ENCODE measurements around the gene SERGEF. TPM values are rescaled to one million over a fixed set of nuclear protein-coding genes. Genes with fewer than 3 reads are reported as not detected.

The SERGEF gene
- total and polyA plus RNA-seq, 4 donors: 12.0 to 17.9 (median 13.4) TPM

DNA sequence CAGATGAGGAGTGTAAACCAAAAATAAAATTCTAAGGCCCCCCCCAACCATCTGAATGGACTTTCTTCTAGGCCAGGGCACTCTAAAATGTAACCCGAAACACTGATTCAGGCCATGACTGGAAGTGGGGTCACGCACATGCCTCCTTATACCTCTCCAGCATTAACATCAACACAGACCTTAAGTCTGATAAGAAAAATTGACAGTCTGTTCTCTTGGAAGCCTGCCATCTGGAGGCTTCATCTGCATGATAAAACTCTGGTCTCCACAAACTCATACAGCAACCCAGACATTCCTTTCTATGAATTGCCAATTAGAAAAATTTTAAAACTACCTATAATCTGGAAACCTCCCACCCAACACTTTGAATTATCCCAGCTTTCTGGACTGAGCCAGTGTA, 3.9 kb upstream of the SERGEF start:
- no peak overlapping the region for H3K9ac ChIP-seq (ENCODE audit: low read depth in 1 of 2, low read length in 2 of 2)
- no peak overlapping the region for H3K27ac ChIP-seq (ENCODE audit: low read depth in 1 of 2, low read length in 2 of 2)
- no peak overlapping the region for H3K4me3 ChIP-seq (ENCODE audit: low read depth in 1 of 3, low read length in 3 of 3)
- H3K9me3 ChIP-seq (ENCODE audit: control insufficient read depth in 4 of 4, low read length in 3 of 4): no peaks in the 10 kb centered on the region
- no peak for DNase-seq (ENCODE audit: low spot score)
- peaks cover 0 to 12% (median 0%) of the 10 kb centered on the region in 4 donors for H3K4me1 ChIP-seq (ENCODE audit: control insufficient read depth in 4 of 4, insufficient read depth in 4 of 4, low read length in 3 of 4)
- 88% methylated on average over 2 of the region's 2 CpGs for WGBS
- TF ChIP-seq EGR1 (IDR thresholded peaks at IDR 0.05; ENCODE audit: low read depth in 2 of 2): no peak
- no peak for TF ChIP-seq SP1 (IDR thresholded peaks at IDR 0.05)
- TF ChIP-seq FOXA2 (IDR thresholded peaks at IDR 0.05): no peak
- TF ChIP-seq FOXA1 (IDR thresholded peaks at IDR 0.05): no peak
- TF ChIP-seq YY1 (IDR thresholded peaks at IDR 0.05): no peak
- no peak for TF ChIP-seq NR2F2 (IDR thresholded peaks at IDR 0.05)
- TF ChIP-seq JUND (IDR thresholded peaks at IDR 0.05): no peak
- TF ChIP-seq, protein P1, sequence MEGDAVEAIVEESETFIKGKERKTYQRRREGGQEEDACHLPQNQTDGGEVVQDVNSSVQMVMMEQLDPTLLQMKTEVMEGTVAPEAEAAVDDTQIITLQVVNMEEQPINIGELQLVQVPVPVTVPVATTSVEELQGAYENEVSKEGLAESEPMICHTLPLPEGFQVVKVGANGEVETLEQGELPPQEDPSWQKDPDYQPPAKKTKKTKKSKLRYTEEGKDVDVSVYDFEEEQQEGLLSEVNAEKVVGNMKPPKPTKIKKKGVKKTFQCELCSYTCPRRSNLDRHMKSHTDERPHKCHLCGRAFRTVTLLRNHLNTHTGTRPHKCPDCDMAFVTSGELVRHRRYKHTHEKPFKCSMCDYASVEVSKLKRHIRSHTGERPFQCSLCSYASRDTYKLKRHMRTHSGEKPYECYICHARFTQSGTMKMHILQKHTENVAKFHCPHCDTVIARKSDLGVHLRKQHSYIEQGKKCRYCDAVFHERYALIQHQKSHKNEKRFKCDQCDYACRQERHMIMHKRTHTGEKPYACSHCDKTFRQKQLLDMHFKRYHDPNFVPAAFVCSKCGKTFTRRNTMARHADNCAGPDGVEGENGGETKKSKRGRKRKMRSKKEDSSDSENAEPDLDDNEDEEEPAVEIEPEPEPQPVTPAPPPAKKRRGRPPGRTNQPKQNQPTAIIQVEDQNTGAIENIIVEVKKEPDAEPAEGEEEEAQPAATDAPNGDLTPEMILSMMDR (IDR thresholded peaks at IDR 0.05; ENCODE audit: low read depth, low read length, missing input control): no peak
- TF ChIP-seq, protein P2, sequence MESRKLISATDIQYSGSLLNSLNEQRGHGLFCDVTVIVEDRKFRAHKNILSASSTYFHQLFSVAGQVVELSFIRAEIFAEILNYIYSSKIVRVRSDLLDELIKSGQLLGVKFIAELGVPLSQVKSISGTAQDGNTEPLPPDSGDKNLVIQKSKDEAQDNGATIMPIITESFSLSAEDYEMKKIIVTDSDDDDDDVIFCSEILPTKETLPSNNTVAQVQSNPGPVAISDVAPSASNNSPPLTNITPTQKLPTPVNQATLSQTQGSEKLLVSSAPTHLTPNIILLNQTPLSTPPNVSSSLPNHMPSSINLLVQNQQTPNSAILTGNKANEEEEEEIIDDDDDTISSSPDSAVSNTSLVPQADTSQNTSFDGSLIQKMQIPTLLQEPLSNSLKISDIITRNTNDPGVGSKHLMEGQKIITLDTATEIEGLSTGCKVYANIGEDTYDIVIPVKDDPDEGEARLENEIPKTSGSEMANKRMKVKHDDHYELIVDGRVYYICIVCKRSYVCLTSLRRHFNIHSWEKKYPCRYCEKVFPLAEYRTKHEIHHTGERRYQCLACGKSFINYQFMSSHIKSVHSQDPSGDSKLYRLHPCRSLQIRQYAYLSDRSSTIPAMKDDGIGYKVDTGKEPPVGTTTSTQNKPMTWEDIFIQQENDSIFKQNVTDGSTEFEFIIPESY (IDR thresholded peaks at IDR 0.05): no peak
- no peak for TF ChIP-seq RAD21 (IDR thresholded peaks at IDR 0.05)
- no peaks in the 10 kb centered on the region for H3K36me3 ChIP-seq (ENCODE audit: control insufficient read depth in 4 of 4, insufficient read depth in 3 of 4, low read depth in 1 of 4, low read length in 3 of 4)
- H3K27me3 ChIP-seq (ENCODE audit: control insufficient read depth in 4 of 4, insufficient read depth in 4 of 4, low read length in 3 of 4): no peaks in the 10 kb centered on the region

DNA sequence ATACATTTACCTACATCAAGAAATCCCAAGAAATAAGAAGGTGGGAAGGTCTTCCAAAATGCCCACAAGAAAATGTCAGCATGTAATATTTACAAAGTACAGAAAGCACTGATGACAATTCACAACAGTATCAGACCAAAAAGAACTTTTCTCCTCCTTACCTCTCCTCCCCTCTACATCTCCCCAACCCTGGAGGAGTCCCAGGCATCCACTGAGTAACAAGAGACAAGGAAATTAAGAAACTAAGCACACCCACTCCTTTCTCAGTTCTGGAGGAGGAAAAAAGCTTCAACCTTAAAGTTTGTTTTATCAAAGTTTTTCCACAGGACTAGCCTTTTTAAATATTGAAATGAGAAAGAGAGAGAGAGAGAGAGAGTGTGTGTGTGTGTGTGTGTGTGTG, 2.0 kb upstream of the SERGEF start:
- Histone ChIP-seq H3K4me1 (ENCODE audit: control insufficient read depth in 4 of 4, insufficient read depth in 4 of 4, low read length in 3 of 4) (peaks cover 0 to 12% (median 0%) of the 10 kb centered on the region in 4 donors), H3K9me3 (ENCODE audit: control insufficient read depth in 4 of 4, low read length in 3 of 4) (no peaks in the 10 kb centered on the region), H3K27ac (ENCODE audit: low read depth in 1 of 2, low read length in 2 of 2) (no peak overlapping the region), H3K4me3 (ENCODE audit: low read depth in 1 of 3, low read length in 3 of 3) (no peak overlapping the region), H3K27me3 (ENCODE audit: control insufficient read depth in 4 of 4, insufficient read depth in 4 of 4, low read length in 3 of 4) (no peaks in the 10 kb centered on the region), H3K9ac (ENCODE audit: low read depth in 1 of 2, low read length in 2 of 2) (no peak overlapping the region), H3K36me3 (ENCODE audit: control insufficient read depth in 4 of 4, insufficient read depth in 3 of 4, low read depth in 1 of 4, low read length in 3 of 4) (no peaks in the 10 kb centered on the region)
- DNase-seq (ENCODE audit: low spot score): no peak
- TF ChIP-seq GABPA (IDR thresholded peaks at IDR 0.05 in 1 of 2, conservative IDR thresholded peaks at IDR 0.05 in 1 of 2) (no peak), EGR1 (IDR thresholded peaks at IDR 0.05; ENCODE audit: low read depth in 2 of 2) (no peak), FOXA2 (IDR thresholded peaks at IDR 0.05) (no peak), RXRA (IDR thresholded peaks at IDR 0.05) (no peak), FOXA1 (IDR thresholded peaks at IDR 0.05) (no peak), YY1 (IDR thresholded peaks at IDR 0.05) (no peak), TAF1 (conservative IDR thresholded peaks at IDR 0.05) (no peak), RAD21 (IDR thresholded peaks at IDR 0.05) (no peak), SP1 (IDR thresholded peaks at IDR 0.05) (no peak), NR2F2 (IDR thresholded peaks at IDR 0.05) (no peak), HNF4A (conservative IDR thresholded peaks at IDR 0.05) (no peak), HNF4G (IDR thresholded peaks at IDR 0.05) (no peak), JUND (IDR thresholded peaks at IDR 0.05) (no peak)
- TF ChIP-seq, protein P1 (IDR thresholded peaks at IDR 0.05; ENCODE audit: low read depth, low read length, missing input control): no peak
- TF ChIP-seq, protein P2 (IDR thresholded peaks at IDR 0.05): no peak
- TF ChIP-seq, protein P3, sequence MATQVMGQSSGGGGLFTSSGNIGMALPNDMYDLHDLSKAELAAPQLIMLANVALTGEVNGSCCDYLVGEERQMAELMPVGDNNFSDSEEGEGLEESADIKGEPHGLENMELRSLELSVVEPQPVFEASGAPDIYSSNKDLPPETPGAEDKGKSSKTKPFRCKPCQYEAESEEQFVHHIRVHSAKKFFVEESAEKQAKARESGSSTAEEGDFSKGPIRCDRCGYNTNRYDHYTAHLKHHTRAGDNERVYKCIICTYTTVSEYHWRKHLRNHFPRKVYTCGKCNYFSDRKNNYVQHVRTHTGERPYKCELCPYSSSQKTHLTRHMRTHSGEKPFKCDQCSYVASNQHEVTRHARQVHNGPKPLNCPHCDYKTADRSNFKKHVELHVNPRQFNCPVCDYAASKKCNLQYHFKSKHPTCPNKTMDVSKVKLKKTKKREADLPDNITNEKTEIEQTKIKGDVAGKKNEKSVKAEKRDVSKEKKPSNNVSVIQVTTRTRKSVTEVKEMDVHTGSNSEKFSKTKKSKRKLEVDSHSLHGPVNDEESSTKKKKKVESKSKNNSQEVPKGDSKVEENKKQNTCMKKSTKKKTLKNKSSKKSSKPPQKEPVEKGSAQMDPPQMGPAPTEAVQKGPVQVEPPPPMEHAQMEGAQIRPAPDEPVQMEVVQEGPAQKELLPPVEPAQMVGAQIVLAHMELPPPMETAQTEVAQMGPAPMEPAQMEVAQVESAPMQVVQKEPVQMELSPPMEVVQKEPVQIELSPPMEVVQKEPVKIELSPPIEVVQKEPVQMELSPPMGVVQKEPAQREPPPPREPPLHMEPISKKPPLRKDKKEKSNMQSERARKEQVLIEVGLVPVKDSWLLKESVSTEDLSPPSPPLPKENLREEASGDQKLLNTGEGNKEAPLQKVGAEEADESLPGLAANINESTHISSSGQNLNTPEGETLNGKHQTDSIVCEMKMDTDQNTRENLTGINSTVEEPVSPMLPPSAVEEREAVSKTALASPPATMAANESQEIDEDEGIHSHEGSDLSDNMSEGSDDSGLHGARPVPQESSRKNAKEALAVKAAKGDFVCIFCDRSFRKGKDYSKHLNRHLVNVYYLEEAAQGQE (IDR thresholded peaks at IDR 0.05): no peak
- TF ChIP-seq, protein P4, sequence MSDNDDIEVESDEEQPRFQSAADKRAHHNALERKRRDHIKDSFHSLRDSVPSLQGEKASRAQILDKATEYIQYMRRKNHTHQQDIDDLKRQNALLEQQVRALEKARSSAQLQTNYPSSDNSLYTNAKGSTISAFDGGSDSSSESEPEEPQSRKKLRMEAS (IDR thresholded peaks at IDR 0.05): no peak
- TF ChIP-seq, protein P5, sequence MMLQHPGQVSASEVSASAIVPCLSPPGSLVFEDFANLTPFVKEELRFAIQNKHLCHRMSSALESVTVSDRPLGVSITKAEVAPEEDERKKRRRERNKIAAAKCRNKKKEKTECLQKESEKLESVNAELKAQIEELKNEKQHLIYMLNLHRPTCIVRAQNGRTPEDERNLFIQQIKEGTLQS (IDR thresholded peaks at IDR 0.05): no peak
